Hematopoietic multipotent progenitor cell treated with erythropoietin and hydrocortisone succinate and interleukin-3 and kit ligand, for 8 days (in vitro differentiated cells): Measurements from ENCODE around the gene ADAMTS15.

Experiments
- DNase-seq: peaks from one replicate; pipeline ENCODE4 v3.0.0-alpha.2; 2015

Gene ADAMTS15, protein sequence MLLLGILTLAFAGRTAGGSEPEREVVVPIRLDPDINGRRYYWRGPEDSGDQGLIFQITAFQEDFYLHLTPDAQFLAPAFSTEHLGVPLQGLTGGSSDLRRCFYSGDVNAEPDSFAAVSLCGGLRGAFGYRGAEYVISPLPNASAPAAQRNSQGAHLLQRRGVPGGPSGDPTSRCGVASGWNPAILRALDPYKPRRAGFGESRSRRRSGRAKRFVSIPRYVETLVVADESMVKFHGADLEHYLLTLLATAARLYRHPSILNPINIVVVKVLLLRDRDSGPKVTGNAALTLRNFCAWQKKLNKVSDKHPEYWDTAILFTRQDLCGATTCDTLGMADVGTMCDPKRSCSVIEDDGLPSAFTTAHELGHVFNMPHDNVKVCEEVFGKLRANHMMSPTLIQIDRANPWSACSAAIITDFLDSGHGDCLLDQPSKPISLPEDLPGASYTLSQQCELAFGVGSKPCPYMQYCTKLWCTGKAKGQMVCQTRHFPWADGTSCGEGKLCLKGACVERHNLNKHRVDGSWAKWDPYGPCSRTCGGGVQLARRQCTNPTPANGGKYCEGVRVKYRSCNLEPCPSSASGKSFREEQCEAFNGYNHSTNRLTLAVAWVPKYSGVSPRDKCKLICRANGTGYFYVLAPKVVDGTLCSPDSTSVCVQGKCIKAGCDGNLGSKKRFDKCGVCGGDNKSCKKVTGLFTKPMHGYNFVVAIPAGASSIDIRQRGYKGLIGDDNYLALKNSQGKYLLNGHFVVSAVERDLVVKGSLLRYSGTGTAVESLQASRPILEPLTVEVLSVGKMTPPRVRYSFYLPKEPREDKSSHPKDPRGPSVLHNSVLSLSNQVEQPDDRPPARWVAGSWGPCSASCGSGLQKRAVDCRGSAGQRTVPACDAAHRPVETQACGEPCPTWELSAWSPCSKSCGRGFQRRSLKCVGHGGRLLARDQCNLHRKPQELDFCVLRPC

DNA sequence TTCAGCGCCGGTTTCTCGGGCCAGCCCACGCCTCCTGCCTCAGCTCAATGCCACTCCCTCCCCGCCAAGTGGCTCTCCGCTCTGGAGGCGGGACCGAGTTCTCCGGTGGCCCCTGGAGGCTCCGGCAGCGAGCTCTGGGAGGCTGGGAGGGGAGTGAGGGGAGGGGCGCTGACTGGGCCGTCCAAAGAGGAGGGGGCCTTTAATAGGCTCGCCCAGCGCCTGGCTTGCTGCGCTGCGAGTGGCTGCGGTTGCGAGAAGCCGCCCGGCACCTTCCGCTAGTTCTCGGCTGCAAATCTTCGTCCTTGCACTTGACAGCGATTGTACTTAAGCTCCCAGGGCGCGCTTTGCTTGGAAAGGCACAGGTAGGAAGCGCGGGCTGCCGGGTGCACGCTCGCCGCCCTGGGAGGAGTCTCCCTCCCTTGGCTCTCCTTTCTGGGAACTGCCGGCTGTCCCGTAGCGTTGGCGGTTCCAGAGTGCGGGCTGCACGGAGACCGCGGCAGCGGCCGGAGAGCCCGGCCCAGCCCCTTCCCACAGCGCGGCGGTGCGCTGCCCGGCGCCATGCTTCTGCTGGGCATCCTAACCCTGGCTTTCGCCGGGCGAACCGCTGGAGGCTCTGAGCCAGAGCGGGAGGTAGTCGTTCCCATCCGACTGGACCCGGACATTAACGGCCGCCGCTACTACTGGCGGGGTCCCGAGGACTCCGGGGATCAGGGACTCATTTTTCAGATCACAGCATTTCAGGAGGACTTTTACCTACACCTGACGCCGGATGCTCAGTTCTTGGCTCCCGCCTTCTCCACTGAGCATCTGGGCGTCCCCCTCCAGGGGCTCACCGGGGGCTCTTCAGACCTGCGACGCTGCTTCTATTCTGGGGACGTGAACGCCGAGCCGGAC is at the start of gene ADAMTS15:
ADAMTS15 (plus strand) TSS at position 230 of the 894 bp plus-strand sequence; CDS start at position 559, 329 bp downstream.
- no peak for DNase-seq

DNA sequence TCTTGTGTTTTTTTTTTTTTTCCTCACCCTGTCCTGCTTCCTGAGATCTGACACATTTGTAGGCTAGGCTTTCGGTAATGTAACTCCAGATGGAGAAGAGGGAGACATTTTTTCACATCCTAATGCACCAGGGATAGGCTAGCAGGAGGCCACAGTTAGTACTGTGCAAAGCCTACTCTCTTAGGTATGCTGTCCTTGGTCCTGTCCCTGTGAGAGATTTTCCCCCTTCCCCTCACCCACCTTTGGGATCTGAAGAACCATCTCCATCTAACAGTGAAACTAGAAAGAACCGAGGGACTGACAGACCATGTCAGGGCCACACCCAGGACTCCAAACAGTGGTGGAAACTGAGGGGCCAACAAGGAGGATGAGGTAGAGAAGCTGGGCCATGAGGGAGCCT is 49.2 kb upstream of the ADAMTS15 start:
- no peak for DNase-seq

- no peak for DNase-seq
These were observed 47.5 kb upstream of the ADAMTS15 start for GRCh38 chr11:130400781-130401483.

- DNase-seq: no peak
These were observed 45.9 kb upstream of the ADAMTS15 start for GRCh38 chr11:130402570-130402969.

DNA sequence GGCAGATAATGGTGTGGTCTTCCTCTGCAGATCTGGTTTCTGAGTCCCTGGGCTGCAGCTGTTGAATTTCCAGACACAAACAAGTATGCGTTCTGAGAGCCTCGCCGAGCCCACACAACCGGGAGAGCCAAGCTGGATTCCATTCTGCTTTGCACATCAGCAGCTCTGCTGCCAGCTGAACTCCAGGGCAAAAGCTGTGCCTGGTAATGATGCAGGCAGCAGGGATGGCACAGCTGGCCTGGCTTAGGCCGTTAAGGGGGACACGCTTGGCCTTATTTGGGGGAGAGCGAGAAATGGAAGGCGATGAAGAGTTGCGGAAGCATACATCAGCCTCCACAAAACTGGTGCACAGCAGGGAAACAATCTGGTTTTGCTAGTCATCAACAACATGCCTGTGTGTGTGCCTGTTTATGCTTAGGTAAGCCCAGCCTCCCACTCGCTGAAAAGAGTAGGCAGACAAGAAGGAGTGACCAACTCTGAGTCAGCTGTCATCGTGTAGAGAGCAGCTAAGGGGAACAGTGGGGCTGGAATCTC is 45.1 kb upstream of the ADAMTS15 start:
- DNase-seq: no peak

GRCh38 chr11:130403967-130404366 is 44.5 kb upstream of the ADAMTS15 start:
- DNase-seq: no peak

DNA sequence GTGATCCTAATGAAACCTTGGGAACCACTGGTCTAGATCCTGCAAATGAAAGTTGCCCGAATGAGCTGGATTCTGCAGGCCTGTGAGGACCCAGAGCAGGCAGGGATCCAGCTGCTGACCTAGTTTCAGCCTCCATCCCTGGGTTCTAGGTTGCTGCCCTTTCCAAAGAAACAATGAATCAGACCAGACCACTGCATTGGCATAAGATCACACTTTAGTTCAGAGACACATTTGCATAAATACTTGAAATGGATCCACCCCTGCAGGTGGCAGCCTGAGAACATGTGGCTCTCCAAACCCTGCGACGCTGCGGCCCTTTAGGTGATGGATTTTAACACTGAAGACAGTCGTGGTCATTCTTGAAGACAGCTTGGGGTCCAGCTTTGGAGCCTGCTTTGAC is 43.7 kb upstream of the ADAMTS15 start:
- DNase-seq: no peak

DNA sequence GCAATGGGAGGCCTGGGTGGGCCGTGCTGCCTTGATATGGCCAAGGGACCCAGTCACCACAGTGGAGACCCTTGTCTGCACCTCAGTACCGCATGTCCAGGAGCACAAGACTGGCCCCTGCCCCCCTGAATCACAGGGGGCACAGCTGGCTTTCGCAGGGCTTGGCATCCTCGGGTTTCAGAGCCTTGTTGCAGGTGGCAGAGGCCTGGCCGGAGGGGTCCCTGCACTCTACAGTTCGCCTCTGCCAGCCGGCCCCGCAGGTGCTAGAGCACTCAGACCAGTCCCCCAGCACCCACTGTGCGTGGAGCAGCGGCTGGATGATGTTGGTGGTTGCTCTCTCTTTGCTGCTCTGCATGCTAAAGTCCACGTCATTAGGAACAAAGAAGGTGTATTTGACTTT is 43.0 kb upstream of the ADAMTS15 start:
- no peak for DNase-seq

- DNase-seq: no peak
These were observed 40.5 kb upstream of the ADAMTS15 start for GRCh38 chr11:130407978-130408377.

- no peak for DNase-seq
These were observed 40.0 kb upstream of the ADAMTS15 start for GRCh38 chr11:130408401-130408890.

DNA sequence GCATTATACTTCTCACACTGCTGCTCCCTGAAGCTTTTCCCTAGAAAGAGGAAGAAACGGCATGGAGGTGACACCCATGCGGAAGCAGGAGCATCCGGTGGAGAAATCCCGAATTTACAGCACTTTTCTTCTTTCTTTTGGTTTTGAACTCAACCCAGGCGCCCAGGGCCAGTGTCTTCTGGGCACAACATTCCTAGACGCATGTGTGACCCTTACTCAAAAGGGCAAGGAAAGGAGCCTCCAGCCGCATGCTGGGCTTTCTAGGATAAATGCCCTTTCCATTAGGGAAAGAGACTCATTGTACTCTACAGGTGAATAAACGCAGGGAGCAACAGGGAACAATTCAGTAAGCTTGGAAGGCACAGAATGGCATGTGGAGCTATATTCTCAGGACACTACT is 39.5 kb upstream of the ADAMTS15 start:
- no peak for DNase-seq

GRCh38 chr11:130409594-130410388 is 38.7 kb upstream of the ADAMTS15 start:
- DNase-seq: no peak

DNA sequence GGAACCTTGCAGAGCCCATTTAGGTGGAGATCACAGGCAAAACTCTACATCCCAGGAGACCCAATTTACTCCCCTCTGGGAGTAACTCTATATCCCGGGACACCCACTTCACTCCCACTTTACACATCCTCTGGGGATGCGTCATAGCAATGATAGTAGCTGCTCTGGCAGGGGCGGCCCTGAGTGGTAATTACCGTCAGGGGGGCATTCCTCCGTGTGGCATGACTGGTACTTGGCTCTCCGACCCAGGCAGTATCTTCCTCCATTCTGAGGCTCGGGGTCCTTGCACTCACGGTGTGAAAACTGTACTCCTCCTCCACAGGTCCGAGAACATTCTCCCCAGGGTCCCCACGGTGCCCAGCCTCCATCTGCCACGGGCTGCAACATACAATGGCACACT is 37.2 kb upstream of the ADAMTS15 start:
- DNase-seq: no peak

DNA sequence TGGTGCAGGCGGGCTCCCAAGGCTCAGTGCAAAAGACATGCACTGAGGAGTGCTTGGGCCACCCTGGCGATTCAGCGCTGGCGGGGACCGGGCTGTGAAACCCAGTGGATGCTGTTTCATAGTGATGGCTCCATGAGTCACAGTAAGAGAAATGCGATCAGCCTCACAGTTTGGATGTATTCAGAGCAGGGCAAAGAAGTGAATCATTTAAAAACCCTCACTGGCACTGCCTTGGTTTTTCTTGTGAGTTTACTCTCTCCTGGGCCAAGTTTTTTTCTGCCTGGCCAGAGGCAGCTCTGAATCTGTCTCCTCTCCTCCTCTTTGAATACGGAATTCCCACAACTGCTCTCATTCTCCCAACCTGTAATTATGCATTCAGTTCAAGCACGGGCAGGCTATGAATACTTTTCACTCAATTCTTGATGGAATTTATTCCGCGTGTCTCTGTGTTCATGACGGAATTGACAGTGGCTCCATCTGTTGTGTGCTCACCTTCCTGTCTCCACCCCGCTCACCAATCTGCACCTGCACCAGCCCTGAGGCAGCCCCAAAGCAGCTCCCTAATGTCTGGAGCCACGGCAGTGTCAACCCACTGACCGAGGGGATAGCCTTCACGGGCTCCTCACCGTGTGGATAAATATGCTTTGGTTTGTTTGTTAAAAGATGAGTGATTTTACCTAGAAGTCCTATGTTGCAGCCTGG is 34.9 kb upstream of the ADAMTS15 start:
- no peak for DNase-seq

DNA sequence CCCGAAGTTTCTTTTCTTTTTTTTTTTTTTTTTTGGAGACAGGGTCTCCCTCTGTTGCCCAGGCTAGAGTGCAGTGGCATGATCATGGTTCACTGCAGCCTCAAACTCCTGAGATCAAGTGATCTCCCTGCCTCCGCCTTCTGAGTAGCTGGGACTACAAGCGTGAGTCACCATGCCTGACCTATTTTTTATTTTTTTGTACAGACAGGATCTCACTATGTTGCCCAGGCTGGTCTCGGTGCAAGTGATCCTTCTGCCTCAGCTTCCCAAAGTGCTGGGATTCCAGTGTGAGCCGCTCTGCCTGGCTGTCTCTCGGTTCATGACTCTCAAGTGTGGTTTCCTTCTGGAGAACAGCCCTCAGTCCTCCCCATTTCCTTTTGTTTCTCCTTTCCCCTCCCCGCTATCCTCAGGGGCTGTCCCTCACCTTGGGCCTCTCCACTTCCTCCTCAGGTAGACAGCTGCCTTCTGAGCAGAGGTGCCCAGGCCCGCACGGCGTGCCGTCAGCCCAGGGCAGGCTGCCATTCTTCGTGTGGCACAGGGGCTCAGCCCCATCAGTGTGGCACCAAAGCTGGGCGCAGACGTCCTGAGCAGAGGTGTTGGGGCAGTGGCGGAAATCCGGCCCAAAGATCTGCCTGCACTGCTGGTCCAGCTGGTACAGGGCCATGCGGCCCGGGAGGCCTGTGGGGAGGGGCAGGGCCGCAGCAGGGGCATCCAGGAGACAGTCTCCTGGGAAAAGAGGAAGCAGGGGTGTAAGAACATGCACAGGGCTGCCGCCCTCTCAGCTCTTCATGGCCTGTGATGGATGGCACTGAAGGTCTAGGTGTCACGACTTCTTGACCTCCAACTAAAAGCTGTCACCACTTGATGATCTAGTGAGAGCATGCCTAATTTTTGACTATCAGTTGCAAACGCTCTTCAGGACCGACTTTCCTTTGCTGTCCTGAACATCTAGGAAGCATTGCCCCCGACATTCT is 34.1 kb upstream of the ADAMTS15 start:
- DNase-seq: no peak

GRCh38 chr11:130415731-130416529 is 32.5 kb upstream of the ADAMTS15 start:
- no peak for DNase-seq

- DNase-seq: no peak
These were observed 31.9 kb upstream of the ADAMTS15 start for GRCh38 chr11:130416530-130416882.

DNA sequence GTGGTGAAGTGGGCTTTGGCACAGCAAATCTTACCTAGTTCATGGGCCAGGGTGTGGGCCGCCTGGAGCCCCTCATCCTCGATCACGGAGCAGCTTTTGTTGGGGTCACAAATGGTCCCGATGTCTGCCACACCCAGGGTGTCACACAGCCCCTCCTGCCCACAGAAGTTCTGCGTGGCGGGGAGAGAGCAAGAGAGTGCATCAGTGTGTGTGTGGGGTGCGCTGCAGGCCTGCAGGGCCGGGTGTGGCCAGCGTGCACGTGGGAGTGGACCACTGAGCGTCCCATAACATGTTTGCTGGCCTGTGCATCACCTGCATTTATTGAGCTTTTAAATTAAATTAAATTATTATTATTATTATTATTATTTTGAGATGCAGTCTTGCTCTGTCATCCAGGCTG is 31.5 kb upstream of the ADAMTS15 start:
- DNase-seq: no peak
